HL-60 (cell line): ENCODE measurements around the gene NFIC.
"Not testable (repeated sequence)": the region's sequence is repeated elsewhere in the genome, so short reads cannot be mapped to it uniquely, and the experiment has no call there.

ENCODE experiments used
- DNase-seq, 2 experiments: peaks; one replicate each; pipeline ENCODE4 v3.0.0-alpha.2; 2010 to 2020; ENCODE audit warnings: low read depth in 1 of 2, low spot score in 1 of 2
- H3K27ac ChIP-seq: fragments of 250-450 bp; sonication (Bioruptor Pico); replicated peaks from 2 replicates; pipeline ENCODE4 v1.5.1; 2020; ENCODE audit warnings: mild to moderate bottlenecking, moderate library complexity
- H3K27me3 ChIP-seq: fragments of 250-450 bp; sonication (Bioruptor Pico); 2 replicates; pipeline ENCODE4 v1.5.1; 2021; ENCODE audit warnings: mild to moderate bottlenecking, moderate library complexity; ENCODE audit not compliant: insufficient read depth, poor library complexity, severe bottlenecking
- H3K4me3 ChIP-seq: replicated peaks from 2 replicates; pipeline ENCODE4 v1.5.1; 2011; ENCODE audit warnings: mild to moderate bottlenecking, control low read depth, low read length; ENCODE audit not compliant: insufficient read depth
- GABPA ChIP-seq: IDR thresholded peaks from 2 replicates; pipeline ENCODE4 v1.6.1; 2012; ENCODE audit warnings: low read depth
- POLR2AphosphoS5 ChIP-seq: IDR thresholded peaks from 2 replicates; pipeline ENCODE4 v1.6.1; 2012; ENCODE audit warnings: low read depth
- REST ChIP-seq: IDR thresholded peaks from 2 replicates; pipeline ENCODE4 v1.6.1; 2012; ENCODE audit warnings: low read depth; ENCODE audit not compliant: insufficient replicate concordance
- SPI1 ChIP-seq: IDR thresholded peaks from 2 replicates; pipeline ENCODE4 v1.6.1; 2012; ENCODE audit warnings: low read depth, mild to moderate bottlenecking, borderline replicate concordance
- TF ChIP-seq, protein P1 (sequence below): IDR thresholded peaks from one replicate; pipeline ENCODE4 v1.5.1; 2011; ENCODE audit warnings: low read length, control low read depth, inconsistent platforms; ENCODE audit not compliant: insufficient read depth

The NFIC gene

GRCh38 chr19:3444695-3445234, 78.4 kb downstream of the NFIC start:
- no peak for DNase-seq
- Histone ChIP-seq H3K4me3 (no peak overlapping the region), H3K27me3 (no peaks in the 10 kb centered on the region), H3K27ac (no peak overlapping the region)
- TF ChIP-seq POLR2AphosphoS5 (no peak; the same call in none of the 2 replicates), SPI1 (no peak), GABPA (no peak), REST (no peak)
- TF ChIP-seq, protein P1, sequence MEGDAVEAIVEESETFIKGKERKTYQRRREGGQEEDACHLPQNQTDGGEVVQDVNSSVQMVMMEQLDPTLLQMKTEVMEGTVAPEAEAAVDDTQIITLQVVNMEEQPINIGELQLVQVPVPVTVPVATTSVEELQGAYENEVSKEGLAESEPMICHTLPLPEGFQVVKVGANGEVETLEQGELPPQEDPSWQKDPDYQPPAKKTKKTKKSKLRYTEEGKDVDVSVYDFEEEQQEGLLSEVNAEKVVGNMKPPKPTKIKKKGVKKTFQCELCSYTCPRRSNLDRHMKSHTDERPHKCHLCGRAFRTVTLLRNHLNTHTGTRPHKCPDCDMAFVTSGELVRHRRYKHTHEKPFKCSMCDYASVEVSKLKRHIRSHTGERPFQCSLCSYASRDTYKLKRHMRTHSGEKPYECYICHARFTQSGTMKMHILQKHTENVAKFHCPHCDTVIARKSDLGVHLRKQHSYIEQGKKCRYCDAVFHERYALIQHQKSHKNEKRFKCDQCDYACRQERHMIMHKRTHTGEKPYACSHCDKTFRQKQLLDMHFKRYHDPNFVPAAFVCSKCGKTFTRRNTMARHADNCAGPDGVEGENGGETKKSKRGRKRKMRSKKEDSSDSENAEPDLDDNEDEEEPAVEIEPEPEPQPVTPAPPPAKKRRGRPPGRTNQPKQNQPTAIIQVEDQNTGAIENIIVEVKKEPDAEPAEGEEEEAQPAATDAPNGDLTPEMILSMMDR, result no peak

- H3K27ac ChIP-seq, H3K4me3 ChIP-seq, DNase-seq, H3K27me3 ChIP-seq: not testable (repeated sequence)
These were observed 80.3 kb downstream of the NFIC start for GRCh38 chr19:3446657-3447056.

GRCh38 chr19:3448616-3449334, 82.4 kb downstream of the NFIC start:
- no peak for DNase-seq
- TF ChIP-seq REST (no peak), GABPA (no peak), SPI1 (no peak), POLR2AphosphoS5 (no peak)
- TF ChIP-seq, protein P1, result no peak
- H3K4me3 ChIP-seq, result no peak overlapping the region
- no peaks in the 10 kb centered on the region for H3K27me3 ChIP-seq
- H3K27ac ChIP-seq, result no peak overlapping the region

DNA sequence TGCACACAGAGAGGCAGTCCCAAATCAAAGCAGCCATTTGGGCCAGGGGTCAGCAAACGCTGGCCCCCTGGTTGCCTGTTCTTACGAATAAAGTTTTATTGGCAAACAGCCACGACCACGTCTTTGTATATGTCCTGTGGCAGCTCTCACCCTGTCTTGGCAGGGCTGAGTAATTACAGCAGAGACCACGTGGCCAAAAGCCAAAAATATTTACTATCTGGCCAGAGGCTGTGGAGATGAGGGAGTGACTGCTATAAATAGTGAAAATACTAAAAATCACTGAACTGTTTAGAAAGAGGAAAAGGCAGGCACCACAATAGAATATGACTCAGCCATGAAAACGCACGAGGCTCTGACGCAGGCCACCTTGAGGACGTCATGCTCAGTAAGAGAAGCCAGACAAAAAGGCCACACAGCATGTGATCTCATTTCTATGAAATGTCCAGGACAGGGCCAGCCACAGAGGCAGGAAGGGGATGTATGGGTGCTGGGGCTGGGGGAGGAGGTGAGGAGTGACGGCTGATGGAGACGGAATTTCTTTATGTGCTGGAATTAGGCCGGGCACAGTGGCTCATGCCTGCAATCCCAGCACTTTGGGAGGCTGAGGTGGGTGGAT, 84.5 kb downstream of the NFIC start:
- H3K27ac ChIP-seq, result no peak overlapping the region
- H3K4me3 ChIP-seq, result no peak overlapping the region
- no peaks in the 10 kb centered on the region for H3K27me3 ChIP-seq
- no peak for TF ChIP-seq SPI1
- DNase-seq, result no peak
